Measurements from ENCODE around the gene ZBTB42. TPM values are rescaled to one million over a fixed set of nuclear protein-coding genes. Genes with fewer than 3 reads are reported as not detected.

Gene ZBTB42
- total RNA-seq, 2 donors from 2014 or later = 2.7 to 3.3 TPM

GRCh38 chr14:104772707-104773504 lies 28.0 kb upstream of the ZBTB42 start:
- DNase-seq = no peak
- no peaks in the 10 kb centered on the region for H3K9me3 ChIP-seq (ENCODE audit: control insufficient read depth, low read length, poor library complexity, severe bottlenecking)
- H3K36me3 Mint-ChIP-seq (ENCODE audit: low read depth) = peaks cover 3% of the 10 kb centered on the region
- ATAC-seq = no peak
- no peak overlapping the region for H3K27ac Mint-ChIP-seq
- no peak overlapping the region for H3K4me3 Mint-ChIP-seq
- H3K4me1 Mint-ChIP-seq = peaks cover 2% of the 10 kb centered on the region
- H3K27me3 Mint-ChIP-seq = no peaks in the 10 kb centered on the region

GRCh38 chr14:104773505-104774452 lies 27.1 kb upstream of the ZBTB42 start:
- Mint-ChIP-seq H3K4me1 (peaks cover 2% of the 10 kb centered on the region), H3K4me3 (no peak overlapping the region), H3K27me3 (no peaks in the 10 kb centered on the region), H3K36me3 (ENCODE audit: low read depth) (peaks cover 3% of the 10 kb centered on the region), H3K27ac (no peak overlapping the region)
- DNase-seq (no peak), ATAC-seq (no peak)
- H3K9me3 ChIP-seq (ENCODE audit: control insufficient read depth, low read length, poor library complexity, severe bottlenecking) = no peaks in the 10 kb centered on the region

- DNase-seq (no peak), ATAC-seq (no peak)
- Mint-ChIP-seq H3K4me1 (peaks cover 2% of the 10 kb centered on the region), H3K27ac (no peak overlapping the region), H3K36me3 (ENCODE audit: low read depth) (peaks cover 3% of the 10 kb centered on the region), H3K4me3 (no peak overlapping the region), H3K27me3 (no peaks in the 10 kb centered on the region)
- H3K9me3 ChIP-seq (ENCODE audit: control insufficient read depth, low read length, poor library complexity, severe bottlenecking) = no peaks in the 10 kb centered on the region
Measured at GRCh38 chr14:104774453-104775072, 26.3 kb upstream of the ZBTB42 start.

DNA sequence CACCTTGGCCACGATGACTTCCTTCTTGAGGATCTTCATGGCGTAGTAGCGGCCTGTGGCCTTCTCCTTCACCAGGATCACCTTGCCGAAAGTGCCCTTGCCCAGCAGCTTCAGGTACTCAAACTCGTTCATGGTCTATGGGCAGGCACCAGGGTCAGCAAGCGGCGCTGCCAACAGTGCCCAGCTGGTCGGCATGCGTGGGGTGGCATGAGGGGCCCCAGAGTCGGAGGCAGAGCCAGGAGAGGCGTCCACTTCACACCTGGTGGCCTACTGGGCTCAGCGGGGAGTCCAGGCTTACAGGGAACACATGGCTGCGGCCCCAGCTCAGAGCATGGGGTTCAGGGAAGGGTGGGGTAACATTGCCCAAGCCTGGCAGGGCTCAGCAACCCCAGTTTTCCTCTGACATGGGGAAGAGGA lies 25.8 kb upstream of the ZBTB42 start:
- Mint-ChIP-seq H3K36me3 (ENCODE audit: low read depth) (peaks cover 3% of the 10 kb centered on the region), H3K27ac (no peak overlapping the region)

DNA sequence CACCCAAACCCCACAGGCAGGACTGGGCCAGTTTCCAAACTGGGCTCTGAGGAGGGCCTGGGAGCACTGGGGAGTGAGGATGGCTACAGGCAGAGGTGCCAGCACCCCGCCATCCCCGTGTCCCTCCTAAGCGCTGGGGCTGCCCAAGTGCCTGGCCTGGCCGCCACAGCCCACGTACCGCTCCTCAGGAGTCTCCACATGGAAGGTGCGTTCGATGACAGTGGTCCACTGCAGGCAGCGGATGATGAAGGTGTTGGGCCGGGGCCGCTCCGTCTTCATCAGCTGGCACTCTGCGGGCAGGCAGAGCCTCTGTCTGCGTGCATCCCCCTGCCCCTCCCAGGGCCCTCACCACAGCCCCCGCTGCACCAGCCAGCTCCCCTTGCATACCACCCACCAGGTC lies 24.4 kb upstream of the ZBTB42 start:
- H3K4me3 Mint-ChIP-seq = no peak overlapping the region
- DNase-seq = no peak
- H3K36me3 Mint-ChIP-seq (ENCODE audit: low read depth) = peaks cover 3% of the 10 kb centered on the region

More for the DNA sequence above, 25.8 kb upstream of the ZBTB42 start:
- H3K9me3 ChIP-seq (ENCODE audit: control insufficient read depth, low read length, poor library complexity, severe bottlenecking) = no peaks in the 10 kb centered on the region
- ATAC-seq (no peak), DNase-seq (no peak)
- Mint-ChIP-seq H3K4me1 (peaks cover 2% of the 10 kb centered on the region), H3K27me3 (no peaks in the 10 kb centered on the region), H3K4me3 (no peak overlapping the region)

DNA sequence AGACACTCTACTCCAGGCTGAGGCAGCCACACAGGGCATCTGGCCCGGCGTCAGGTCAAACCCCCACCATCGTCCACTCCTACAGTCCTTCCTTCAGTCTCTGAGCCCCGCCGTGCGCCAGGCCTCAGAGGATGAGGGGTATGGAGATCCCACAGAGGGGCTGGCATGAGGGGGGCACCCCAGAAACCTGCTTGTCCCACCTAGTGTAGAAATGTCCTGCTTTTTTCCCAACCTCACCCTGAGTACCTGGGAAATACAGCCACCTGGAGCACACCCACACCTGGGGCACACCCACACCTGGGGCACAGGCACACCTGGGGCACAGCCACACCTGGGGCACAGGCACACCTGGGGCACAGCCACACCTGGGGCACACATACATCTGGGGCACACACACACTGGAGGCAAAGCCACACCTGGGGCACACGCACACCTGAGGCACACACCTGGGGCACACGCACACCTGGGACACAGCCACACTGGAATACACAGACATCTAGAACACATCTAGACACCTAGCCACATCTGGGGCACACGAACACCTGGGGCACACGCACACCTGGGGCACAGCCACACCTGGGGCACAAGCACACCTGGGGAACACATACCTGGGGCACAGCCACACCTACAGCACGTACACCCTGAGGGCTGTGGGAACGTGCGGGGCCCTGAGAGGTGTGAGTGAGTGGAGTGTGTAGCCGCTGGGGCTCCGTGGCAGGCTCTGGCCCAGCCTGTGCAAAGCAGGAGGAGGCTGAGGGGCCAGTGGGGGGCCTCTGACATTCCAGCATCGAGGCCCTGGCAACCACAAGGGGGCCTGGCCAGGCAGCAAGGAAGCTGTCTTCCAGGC lies 23.7 kb upstream of the ZBTB42 start:
- Mint-ChIP-seq H3K36me3 (ENCODE audit: low read depth) (no peaks in the 10 kb centered on the region), H3K27ac (no peak overlapping the region), H3K4me3 (no peak overlapping the region), H3K27me3 (no peaks in the 10 kb centered on the region), H3K4me1 (peaks cover 2% of the 10 kb centered on the region)
- DNase-seq (no peak), ATAC-seq (no peak)
- no peaks in the 10 kb centered on the region for H3K9me3 ChIP-seq (ENCODE audit: control insufficient read depth, low read length, poor library complexity, severe bottlenecking)

More for the DNA sequence above, 24.4 kb upstream of the ZBTB42 start:
- no peaks in the 10 kb centered on the region for H3K9me3 ChIP-seq (ENCODE audit: control insufficient read depth, low read length, poor library complexity, severe bottlenecking)
- no peak for ATAC-seq
- Mint-ChIP-seq H3K27ac (no peak overlapping the region), H3K4me1 (peaks cover 2% of the 10 kb centered on the region), H3K27me3 (no peaks in the 10 kb centered on the region)

- ATAC-seq (no peak), DNase-seq (no peak)
- H3K36me3 Mint-ChIP-seq (ENCODE audit: low read depth) = no peaks in the 10 kb centered on the region
- peaks cover 2% of the 10 kb centered on the region for H3K4me1 Mint-ChIP-seq
- no peak overlapping the region for H3K4me3 Mint-ChIP-seq
- no peaks in the 10 kb centered on the region for H3K27me3 Mint-ChIP-seq
- H3K9me3 ChIP-seq (ENCODE audit: control insufficient read depth, low read length, poor library complexity, severe bottlenecking) = no peaks in the 10 kb centered on the region
- H3K27ac Mint-ChIP-seq = no peak overlapping the region
Measured at GRCh38 chr14:104777808-104778249, 23.1 kb upstream of the ZBTB42 start.

GRCh38 chr14:104778694-104779331 lies 22.1 kb upstream of the ZBTB42 start:
- no peak overlapping the region for H3K27ac Mint-ChIP-seq
- H3K36me3 Mint-ChIP-seq (ENCODE audit: low read depth) = no peaks in the 10 kb centered on the region
- no peaks in the 10 kb centered on the region for H3K27me3 Mint-ChIP-seq
- DNase-seq (no peak), ATAC-seq (no peak)
- H3K4me1 Mint-ChIP-seq = peaks cover 2% of the 10 kb centered on the region
- H3K4me3 Mint-ChIP-seq = no peak overlapping the region
- no peaks in the 10 kb centered on the region for H3K9me3 ChIP-seq (ENCODE audit: control insufficient read depth, low read length, poor library complexity, severe bottlenecking)

GRCh38 chr14:104779776-104780512 lies 21.0 kb upstream of the ZBTB42 start:
- DNase-seq = no peak
- Mint-ChIP-seq H3K36me3 (ENCODE audit: low read depth) (no peaks in the 10 kb centered on the region), H3K4me3 (peak overlapping the region; percentile 31), H3K27ac (no peak overlapping the region), H3K27me3 (no peaks in the 10 kb centered on the region), H3K4me1 (peaks cover 2% of the 10 kb centered on the region)
- no peaks in the 10 kb centered on the region for H3K9me3 ChIP-seq (ENCODE audit: control insufficient read depth, low read length, poor library complexity, severe bottlenecking)
- no peak for ATAC-seq

DNA sequence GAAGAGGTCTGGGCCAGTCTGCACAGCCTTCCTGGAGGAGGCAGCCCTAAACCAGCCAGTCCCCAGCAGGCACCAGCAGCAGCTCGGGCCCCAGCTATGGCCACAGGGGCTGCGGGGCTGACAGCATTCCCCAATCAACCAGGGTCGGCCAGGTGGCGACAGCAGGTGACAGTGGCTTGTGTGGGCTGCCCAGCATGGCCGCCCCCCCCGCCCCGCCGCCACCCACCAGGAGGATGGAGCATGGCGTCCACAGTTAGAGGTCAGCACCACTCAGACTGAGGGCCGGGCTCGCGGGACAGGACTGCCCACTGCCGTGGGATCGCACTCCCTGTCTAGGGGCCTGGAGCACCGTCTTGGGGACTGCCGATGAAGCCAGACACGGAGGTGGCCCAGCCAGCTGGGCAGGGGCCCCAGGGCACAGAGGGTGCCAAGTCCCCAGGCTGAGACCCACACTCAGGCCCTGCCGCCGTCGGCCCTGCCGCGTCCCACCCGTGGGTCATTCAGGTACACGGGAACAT lies 20.3 kb upstream of the ZBTB42 start:
- no peaks in the 10 kb centered on the region for H3K27me3 Mint-ChIP-seq
- no peak overlapping the region for H3K27ac Mint-ChIP-seq

GRCh38 chr14:104781271-104782077 lies 19.4 kb upstream of the ZBTB42 start:
- Mint-ChIP-seq H3K4me3 (no peak overlapping the region), H3K4me1 (peaks cover 3% of the 10 kb centered on the region), H3K27ac (no peak overlapping the region), H3K36me3 (ENCODE audit: low read depth) (no peaks in the 10 kb centered on the region), H3K27me3 (no peaks in the 10 kb centered on the region)
- DNase-seq (no peak), ATAC-seq (no peak)
- H3K9me3 ChIP-seq (ENCODE audit: control insufficient read depth, low read length, poor library complexity, severe bottlenecking) = no peaks in the 10 kb centered on the region

More for the DNA sequence above, 20.3 kb upstream of the ZBTB42 start:
- H3K9me3 ChIP-seq (ENCODE audit: control insufficient read depth, low read length, poor library complexity, severe bottlenecking) = no peaks in the 10 kb centered on the region
- Mint-ChIP-seq H3K4me1 (peaks cover 2% of the 10 kb centered on the region), H3K4me3 (peak overlapping the region; percentile 31), H3K36me3 (ENCODE audit: low read depth) (no peaks in the 10 kb centered on the region)
- ATAC-seq = no peak
- DNase-seq = no peak
